HepG2 (cell line): ENCODE results near the gene PCNA. TPM values are rescaled to one million over a fixed set of nuclear protein-coding genes. Genes with fewer than 3 reads are reported as not detected.

ENCODE experiments used
- ATF4 ChIP-seq, 2 experiments: fragments of 450-650 bp in 1 of 2; sonication (generic) in 1 of 2; formaldehyde crosslinking; IDR thresholded peaks; 2 replicates each; pipeline versions ENCODE4 v1.5.0 to v1.8.0; 2020 to 2022; ENCODE audit warnings: mild to moderate bottlenecking in 1 of 2, missing genetic modification reagents in 1 of 2
- CC2D1A ChIP-seq: sonication (generic); formaldehyde crosslinking; IDR thresholded peaks from 2 replicates; pipeline ENCODE4 v1.8.1; 2023; ENCODE audit warnings: mild to moderate bottlenecking, missing genetic modification reagents
- FLYWCH1 ChIP-seq: sonication (generic); formaldehyde crosslinking; IDR thresholded peaks from 2 replicates; pipeline ENCODE4 v1.8.1; 2023; ENCODE audit warnings: mild to moderate bottlenecking, missing genetic modification reagents
- FOXO1 ChIP-seq: sonication (generic); formaldehyde crosslinking; IDR thresholded peaks from 2 replicates; pipeline ENCODE4 v1.4.0; 2020; ENCODE audit warnings: missing genetic modification reagents
- HOXA9 ChIP-seq: sonication (generic); formaldehyde crosslinking; IDR thresholded peaks from 2 replicates; pipeline ENCODE4 v1.8.1; 2022; ENCODE audit warnings: missing genetic modification reagents, mild to moderate bottlenecking, moderate library complexity, borderline replicate concordance
- LCORL ChIP-seq, 2 experiments: fragments of 450-650 bp in 1 of 2; sonication (generic) in 1 of 2; formaldehyde crosslinking in 1 of 2; IDR thresholded peaks; 2 replicates each; pipeline versions ENCODE4 v1.5.0 to v1.6.1; 2017 to 2020; ENCODE audit warnings: antibody characterized with exemption in 1 of 2, missing genetic modification reagents in 1 of 2
- MEF2D ChIP-seq: sonication (generic); formaldehyde crosslinking; IDR thresholded peaks from 2 replicates; pipeline ENCODE4 v1.5.1; 2020; ENCODE audit warnings: mild to moderate bottlenecking, missing genetic modification reagents
- MIER2 ChIP-seq: IDR thresholded peaks from 2 replicates; pipeline ENCODE4 v1.6.1; 2016; ENCODE audit warnings: missing biosample characterization, missing genetic modification reagents
- NFE2L2 ChIP-seq: fragments of 150-350 bp; IDR thresholded peaks from 2 replicates; pipeline ENCODE4 v1.6.1; 2014; ENCODE audit warnings: low read length
- ONECUT2 ChIP-seq: sonication (generic); formaldehyde crosslinking; IDR thresholded peaks from 2 replicates; pipeline ENCODE4 v1.4.0; 2020; ENCODE audit warnings: missing genetic modification reagents
- PHF21A ChIP-seq: sonication (generic); formaldehyde crosslinking; IDR thresholded peaks from 2 replicates; pipeline ENCODE4 v1.5.0; 2020; ENCODE audit warnings: mild to moderate bottlenecking, missing genetic modification reagents
- PPARG ChIP-seq: conservative IDR thresholded peaks from 2 replicates; pipeline ENCODE4 v1.6.1; 2016; ENCODE audit warnings: missing biosample characterization, missing genetic modification reagents
- RFXAP ChIP-seq: sonication (generic); formaldehyde crosslinking; IDR thresholded peaks from 2 replicates; pipeline ENCODE4 v1.4.0; 2020; ENCODE audit warnings: missing genetic modification reagents, borderline replicate concordance
- SIN3A ChIP-seq: IDR thresholded peaks from 2 replicates; pipeline ENCODE4 v1.6.1; 2011; ENCODE audit warnings: low read depth, mild to moderate bottlenecking, control low read depth, low read length, borderline replicate concordance
- ZBTB33 ChIP-seq: sonication (generic); formaldehyde crosslinking; IDR thresholded peaks from 2 replicates; pipeline ENCODE4 v1.4.0; 2020; ENCODE audit warnings: missing genetic modification reagents
- ZC3H4 ChIP-seq: sonication (generic); formaldehyde crosslinking; IDR thresholded peaks from 2 replicates; pipeline ENCODE4 v1.4.0; 2020; ENCODE audit warnings: missing genetic modification reagents, borderline replicate concordance
- ZFP37 ChIP-seq: sonication (generic); formaldehyde crosslinking; IDR thresholded peaks from 2 replicates; pipeline ENCODE4 v1.4.0; 2020; ENCODE audit warnings: missing genetic modification reagents, borderline replicate concordance
- ZNF276 ChIP-seq: sonication (generic); formaldehyde crosslinking; IDR thresholded peaks from 2 replicates; pipeline ENCODE4 v1.4.0; 2020; ENCODE audit warnings: mild to moderate bottlenecking, low read depth, missing genetic modification reagents
- ZNF572 ChIP-seq: sonication (generic); formaldehyde crosslinking; IDR thresholded peaks from 2 replicates; pipeline ENCODE4 v1.5.1; 2020; ENCODE audit warnings: mild to moderate bottlenecking, missing genetic modification reagents
- ZNF597 ChIP-seq: sonication (generic); formaldehyde crosslinking; IDR thresholded peaks from 2 replicates; pipeline ENCODE4 v1.5.0; 2020; ENCODE audit warnings: missing genetic modification reagents
- ZNF720 ChIP-seq: sonication (generic); formaldehyde crosslinking; IDR thresholded peaks from 2 replicates; pipeline ENCODE4 v1.4.0; 2020; ENCODE audit warnings: missing genetic modification reagents
- ZNF740 ChIP-seq: sonication (generic); formaldehyde crosslinking; IDR thresholded peaks from 2 replicates; pipeline ENCODE4 v1.4.0; 2020; ENCODE audit warnings: missing genetic modification reagents
- polyA plus RNA-seq, 8 experiments: library from polyadenylated mRNA; depleted of rRNA in 3 of 8; stranded (reverse) in 7 of 8; unstranded in 1 of 8; fragments of >200 nt; fragmentation: Illumina TruSeq in 4 of 8; extraction: Trizol in 4 of 8; gene quantifications; 2 replicates each; pipeline versions ENCODE4 v1.2.1 to v1.2.3, GENCODE V29; 2011 to 2016; ENCODE audit warnings: low read depth in 4 of 8, missing spikeins in 1 of 8, mixed read lengths in 1 of 8; ENCODE audit not compliant: insufficient read depth in 1 of 8
- total RNA-seq, 5 experiments: library from RNA; depleted of rRNA; stranded (reverse); fragments of >200 nt; fragmentation: Illumina TruSeq; extraction: Trizol; gene quantifications; 2 replicates each; pipeline ENCODE4 v1.2.3, GENCODE V29; 2016; ENCODE audit warnings: low read depth in 1 of 5
- TF ChIP-seq, protein P1 (sequence below): sonication (generic); formaldehyde crosslinking; IDR thresholded peaks from 2 replicates; pipeline ENCODE4 v1.4.0; 2020; ENCODE audit warnings: missing genetic modification reagents

PCNA gene
- total and polyA plus RNA-seq, 2 of the 13 experiments (the other 11 are each of a cell fraction or from before 2014, with no cell fraction given) = 229 to 655 TPM

DNA sequence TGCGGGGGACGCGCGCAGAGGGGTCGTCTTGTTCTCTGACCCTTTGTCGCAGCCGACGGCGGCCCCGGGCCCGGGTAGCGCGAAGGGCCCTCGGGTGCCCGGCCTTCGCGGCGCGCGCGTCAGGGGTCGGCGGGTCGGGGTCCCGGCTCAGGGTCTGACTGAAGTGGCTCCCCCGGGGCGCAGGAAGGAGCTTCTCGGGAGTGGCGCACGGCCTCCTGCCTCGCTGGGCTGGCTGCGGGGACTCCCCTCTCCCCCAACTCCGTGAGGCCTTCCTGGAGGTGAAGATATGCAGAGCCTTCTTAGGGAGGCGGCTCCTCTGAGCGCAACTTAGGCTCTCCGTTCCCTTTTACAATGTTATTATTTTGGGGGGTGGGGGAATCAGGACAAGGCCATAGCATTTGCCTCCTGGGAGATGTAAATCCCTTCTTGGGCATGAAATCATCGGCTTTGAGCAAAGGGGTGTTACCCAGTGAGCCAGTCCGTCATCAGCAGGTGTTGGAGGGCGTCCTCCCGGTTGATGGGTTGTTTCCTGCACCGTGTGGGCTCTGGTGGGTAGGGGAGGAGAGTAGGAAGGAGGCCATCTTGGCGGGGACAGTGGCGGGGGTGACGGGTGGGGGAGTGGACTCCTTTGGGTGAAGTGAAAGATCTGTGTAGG, 7.6 kb upstream of the PCNA start (continued):
- TF ChIP-seq ZNF740 (CRISPR knock-in tag) (no peak), CC2D1A (CRISPR knock-in tag) (no peak), SIN3A (peak; percentile 72; the same call in 1 of the 2 replicates), HOXA9 (0 out of 2 replicates have a peak, but pooled peaks have one; percentile 26), NFE2L2 (no peak), FLYWCH1 (CRISPR knock-in tag) (peak; percentile 99), MIER2 (no peak), ZNF572 (CRISPR knock-in tag) (no peak; the same call in 1 of the 2 replicates), FOXO1 (CRISPR knock-in tag) (no peak), ZNF720 (no peak), ZBTB33 (CRISPR knock-in tag) (no peak), PHF21A (CRISPR knock-in tag) (no peak), ZFP37 (CRISPR knock-in tag) (0 out of 2 replicates have a peak, but pooled peaks have one; percentile 17), ONECUT2 (CRISPR knock-in tag) (no peak), RFXAP (no peak), ZNF276 (0 out of 2 replicates have a peak, but pooled peaks have one; percentile 3), ZNF597 (CRISPR knock-in tag) (no peak), ZC3H4 (CRISPR knock-in tag) (no peak), ATF4 (CRISPR knock-in tag; IDR thresholded peaks at IDR 0.05) (no peak), MEF2D (peak; percentile 51; the same call in 1 of the 2 replicates), PPARG (CRISPR knock-in tag) (no peak), LCORL (IDR thresholded peaks at IDR 0.05) (no peak), LCORL (CRISPR knock-in tag; IDR thresholded peaks at IDR 0.05) (no peak)
- TF ChIP-seq, protein P1, sequence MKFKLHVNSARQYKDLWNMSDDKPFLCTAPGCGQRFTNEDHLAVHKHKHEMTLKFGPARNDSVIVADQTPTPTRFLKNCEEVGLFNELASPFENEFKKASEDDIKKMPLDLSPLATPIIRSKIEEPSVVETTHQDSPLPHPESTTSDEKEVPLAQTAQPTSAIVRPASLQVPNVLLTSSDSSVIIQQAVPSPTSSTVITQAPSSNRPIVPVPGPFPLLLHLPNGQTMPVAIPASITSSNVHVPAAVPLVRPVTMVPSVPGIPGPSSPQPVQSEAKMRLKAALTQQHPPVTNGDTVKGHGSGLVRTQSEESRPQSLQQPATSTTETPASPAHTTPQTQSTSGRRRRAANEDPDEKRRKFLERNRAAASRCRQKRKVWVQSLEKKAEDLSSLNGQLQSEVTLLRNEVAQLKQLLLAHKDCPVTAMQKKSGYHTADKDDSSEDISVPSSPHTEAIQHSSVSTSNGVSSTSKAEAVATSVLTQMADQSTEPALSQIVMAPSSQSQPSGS = no peak
